HCT116 (cell line): ENCODE results near the gene PRCC. TPM values are rescaled to one million over a fixed set of nuclear protein-coding genes. Genes with fewer than 3 reads are reported as not detected.

Experiments used
- ATAC-seq: fragments of 200-7000 bp; cut with Tn5 transposase; 2 replicates; pipeline ENCODE4 v1.9.1; 2020; ENCODE audit warnings: mild to moderate bottlenecking, moderate library complexity
- BruUV-seq: library from RNA; stranded (reverse); fragments of 400-500 nt; replicated peaks from 2 replicates; lab custom pipeline; 2021; lab: Mats Ljungman, UMichigan
- CTCF ChIA-PET: fragments of 300-600 bp; sonication (Branson Sonifier 250); formaldehyde crosslinking; loops from one replicate; lab custom pipeline; 2021; ENCODE audit warnings: antibody characterized with exemption; lab: Charles Lee
- POLR2A ChIA-PET: fragments of 300-600, 350-600 bp; sonication (Branson Sonifier 250); formaldehyde crosslinking; loops from one replicate; lab custom pipeline; 2021; ENCODE audit warnings: antibody characterized with exemption; lab: Charles Lee
- RAD21 ChIA-PET, 2 experiments: fragments of 300-600 bp; sonication (Branson Sonifier 250); formaldehyde crosslinking; loops; one replicate each; lab custom pipeline; 2023; ENCODE audit warnings: low total read pairs in 2 of 2; ENCODE audit not compliant: uncharacterized antibody in 2 of 2, unreplicated experiment in 2 of 2, low non-redundant PET in 1 of 2; lab: Charles Lee
- DNase-seq: peaks from one replicate; pipeline ENCODE4 v3.0.0-alpha.2; 2010; ENCODE audit warnings: low read depth, low spot score
- H2AFZ ChIP-seq: fragments of 200-600 bp; shearing (Covaris generic), sonication (generic); 2 replicates; pipeline ENCODE4 v1.6.1; 2017; ENCODE audit warnings: low read depth, mixed run types, mixed read lengths, antibody characterized with exemption, low read length; ENCODE audit not compliant: poor library complexity, severe bottlenecking
- H3K27ac ChIP-seq: 2 replicates; pipeline ENCODE4 v1.5.1; 2012; ENCODE audit warnings: low read depth, low read length
- H3K27me3 ChIP-seq: fragments of 200-600 bp; sonication (generic); 2 replicates; pipeline ENCODE4 v1.6.1; 2016; ENCODE audit warnings: mixed run types, low read length, mixed read lengths; ENCODE audit not compliant: insufficient read depth
- H3K36me3 ChIP-seq, 2 experiments: fragments of 200-500 bp in 1 of 2; fragments of 200-600 bp in 1 of 2; sonication (Bioruptor generic) in 1 of 2; sonication (generic) in 1 of 2; 2 replicates each; pipeline versions ENCODE4 v1.5.1 to v1.6.1; 2014 to 2016; ENCODE audit warnings: low read length in 2 of 2, inconsistent platforms in 1 of 2, mixed read lengths in 1 of 2, mixed run types in 1 of 2; ENCODE audit not compliant: insufficient read depth in 2 of 2, control insufficient read depth in 1 of 2
- H3K4me1 ChIP-seq, 2 experiments: fragments of 200-600 bp in 1 of 2; sonication (generic) in 1 of 2; 2 replicates each; pipeline versions ENCODE4 v1.5.1 to v1.6.1; 2012 to 2017; ENCODE audit warnings: low read length in 2 of 2, inconsistent platforms in 1 of 2, mild to moderate bottlenecking in 1 of 2, mixed read lengths in 1 of 2, mixed run types in 1 of 2, moderate library complexity in 1 of 2; ENCODE audit not compliant: insufficient read depth in 2 of 2, control insufficient read depth in 1 of 2
- H3K4me2 ChIP-seq: fragments of 200-600 bp; sonication (generic); 2 replicates; pipeline ENCODE4 v1.6.1; 2017; ENCODE audit warnings: mixed run types, low read length, mixed read lengths
- H3K4me3 ChIP-seq, 2 experiments: fragments of 200-600 bp in 1 of 2; sonication (generic) in 1 of 2; replicated peaks in 1 of 2; 2 replicates each; pipeline ENCODE4 v1.5.1; 2011 to 2016; ENCODE audit warnings: low read length in 2 of 2, control low read depth in 1 of 2, low read depth in 1 of 2, mild to moderate bottlenecking in 1 of 2, mixed read lengths in 1 of 2, mixed run types in 1 of 2
- H3K79me2 ChIP-seq: fragments of 200-600 bp; sonication (generic); 2 replicates; pipeline ENCODE4 v1.6.1; 2017; ENCODE audit warnings: mild to moderate bottlenecking, mixed run types, low read length, moderate library complexity, mixed read lengths; ENCODE audit not compliant: insufficient read depth
- H3K9ac ChIP-seq: fragments of 200-600 bp; sonication (generic); 2 replicates; pipeline ENCODE4 v1.6.1; 2016; ENCODE audit warnings: low read length, mixed read lengths
- H3K9me2 ChIP-seq: fragments of 200-600 bp; sonication (generic), shearing (Covaris generic); 2 replicates; pipeline ENCODE4 v1.6.1; 2017; ENCODE audit warnings: mixed run types, mild to moderate bottlenecking, moderate library complexity; ENCODE audit not compliant: insufficient read depth
- H3K9me3 ChIP-seq, 2 experiments: fragments of 200-500 bp in 1 of 2; fragments of 200-600 bp in 1 of 2; sonication (Bioruptor generic) in 1 of 2; sonication (generic) in 1 of 2; 2 replicates each; pipeline ENCODE4 v1.6.1; 2014 to 2017; ENCODE audit warnings: low read length in 2 of 2, mixed read lengths in 2 of 2, inconsistent platforms in 1 of 2, low read depth in 1 of 2, mild to moderate bottlenecking in 1 of 2, mixed run types in 1 of 2, moderate library complexity in 1 of 2; ENCODE audit not compliant: control insufficient read depth in 1 of 2, insufficient read depth in 1 of 2
- H4K20me1 ChIP-seq: fragments of 200-600 bp; sonication (generic), shearing (Covaris generic); 2 replicates; pipeline ENCODE4 v1.6.1; 2017; ENCODE audit warnings: mixed run types, mild to moderate bottlenecking, moderate library complexity; ENCODE audit not compliant: insufficient read depth
- EGR1 ChIP-seq: IDR thresholded peaks from 2 replicates; pipeline ENCODE4 v1.6.1; 2012; ENCODE audit warnings: low read depth
- POLR2AphosphoS5 ChIP-seq: IDR thresholded peaks from 2 replicates; pipeline ENCODE4 v1.6.1; 2011; ENCODE audit warnings: mild to moderate bottlenecking, low read depth, low read length, moderate library complexity
- ZFX ChIP-seq: fragments of 450-650 bp; IDR thresholded peaks from 2 replicates; pipeline ENCODE4 v1.6.1; 2017
- ZNF274 ChIP-seq: fragments of 200-500 bp; sonication (Bioruptor generic); IDR thresholded peaks from 2 replicates; pipeline ENCODE4 v1.6.1; 2014; ENCODE audit warnings: mild to moderate bottlenecking, low read depth, low read length, inconsistent platforms
- intact Hi-C: fragments of 100-400 bp; cut with micrococcal nuclease; formaldehyde crosslinking; loops from 2 replicates; pipeline ENCODE4 v1.10.0; 2022
- total RNA-seq: library from RNA; stranded (reverse); gene quantifications from one replicate; pipeline ENCODE4 v1.2.1, GENCODE V29; 2021; ENCODE audit not compliant: unreplicated experiment

Gene PRCC
- total RNA-seq, 1 experiment from 2014 or later = 78.1 TPM

DNA sequence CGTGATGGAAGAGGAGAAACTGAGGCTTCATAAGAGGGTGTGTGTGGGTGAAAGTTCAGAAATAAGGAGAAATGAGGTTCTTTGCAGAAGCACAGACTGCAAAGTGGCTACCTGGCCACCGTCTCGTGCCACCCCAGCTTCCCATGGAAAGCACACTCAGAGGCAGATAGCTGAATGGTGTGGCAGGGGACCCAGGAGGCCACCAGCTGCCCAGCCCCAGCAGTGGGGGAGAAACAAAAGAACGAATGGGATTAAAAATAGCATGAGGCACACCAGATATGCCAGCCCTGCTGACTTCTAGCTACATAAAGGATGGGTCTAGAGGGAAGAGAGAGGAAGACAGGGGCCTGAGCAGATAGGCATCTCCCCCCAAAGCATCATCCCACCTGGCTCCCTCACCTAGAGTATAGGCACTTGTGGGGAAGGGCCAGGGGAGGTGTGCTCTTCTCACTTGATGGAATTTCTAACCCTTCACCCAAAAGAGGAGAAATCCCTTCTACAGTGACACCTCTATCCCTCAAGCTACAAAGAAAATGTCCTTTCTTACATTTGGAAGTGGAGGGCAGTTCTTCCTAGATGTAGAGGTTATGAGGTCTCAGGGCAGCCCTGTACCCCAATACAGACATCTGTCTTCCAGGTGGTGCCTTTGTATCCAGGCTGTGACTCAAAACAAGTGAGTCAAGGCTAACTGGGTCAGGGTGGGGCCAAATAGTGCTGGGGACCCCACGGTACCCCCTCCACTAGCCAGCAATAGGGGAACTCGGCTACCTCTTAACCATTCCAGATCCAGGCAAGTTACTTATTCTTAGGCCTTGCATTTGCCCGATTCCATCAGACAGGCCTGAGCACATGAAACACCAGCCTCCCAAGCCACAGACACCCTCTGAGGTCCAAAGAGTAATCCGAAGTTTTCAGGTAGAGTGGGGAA lies 19.3 kb upstream of the PRCC start:
- Histone ChIP-seq H3K4me3 (peak overlapping the region; percentile 67 to 97), H2AFZ (no peak overlapping the region), H3K79me2 (peaks cover 93% of the 10 kb centered on the region), H3K9ac (peak overlapping the region; percentile 94), H3K4me1 (peaks cover 29 to 62% of the 10 kb centered on the region in 2 experiments), H4K20me1 (no peaks in the 10 kb centered on the region), H3K36me3 (peaks cover 10 to 21% of the 10 kb centered on the region in 2 experiments; a peak in 2 of 4 replicates), H3K9me3 (no peaks in the 10 kb centered on the region), H3K4me2 (peak overlapping the region; percentile 97), H3K27ac (peak overlapping the region; percentile 99), H3K9me2 (no peaks in the 10 kb centered on the region), H3K27me3 (no peaks in the 10 kb centered on the region)
- 0 out of 2 replicates have a peak, but pooled peaks have one; percentile 42 for TF ChIP-seq ZFX
- TF ChIP-seq ZNF274 = no peak
- ChIA-PET RAD21 (interaction anchor here in 1 of 2 experiments (1.0 kb wide), 1 partner anchor 20 kb away, joined by 3 read pairs; the partner anchor contains the start of genes ISG20L2 and METTL25B), POLR2A (interaction anchor here (1.0 to 1.5 kb wide), 3 partner anchors 19 to 59 kb away, joined by 3 to 7 read pairs (median 5); partner anchors contain the start of genes ISG20L2, METTL25B and PRCC), CTCF (interaction anchor here (1.5 to 1.8 kb wide), 3 partner anchors 19 to 58 kb away, joined by 4 to 12 read pairs (median 5); partner anchors contain the start of gene PRCC)
- no TSS peak for BruUV-seq
- ATAC-seq (no peak), DNase-seq (no peak)
- intact Hi-C loops = loop anchor here (1.0 to 10.0 kb wide), 2 partner anchors 19 to 243 kb away; partner anchors contain the start of genes MEF2D and PRCC

DNA sequence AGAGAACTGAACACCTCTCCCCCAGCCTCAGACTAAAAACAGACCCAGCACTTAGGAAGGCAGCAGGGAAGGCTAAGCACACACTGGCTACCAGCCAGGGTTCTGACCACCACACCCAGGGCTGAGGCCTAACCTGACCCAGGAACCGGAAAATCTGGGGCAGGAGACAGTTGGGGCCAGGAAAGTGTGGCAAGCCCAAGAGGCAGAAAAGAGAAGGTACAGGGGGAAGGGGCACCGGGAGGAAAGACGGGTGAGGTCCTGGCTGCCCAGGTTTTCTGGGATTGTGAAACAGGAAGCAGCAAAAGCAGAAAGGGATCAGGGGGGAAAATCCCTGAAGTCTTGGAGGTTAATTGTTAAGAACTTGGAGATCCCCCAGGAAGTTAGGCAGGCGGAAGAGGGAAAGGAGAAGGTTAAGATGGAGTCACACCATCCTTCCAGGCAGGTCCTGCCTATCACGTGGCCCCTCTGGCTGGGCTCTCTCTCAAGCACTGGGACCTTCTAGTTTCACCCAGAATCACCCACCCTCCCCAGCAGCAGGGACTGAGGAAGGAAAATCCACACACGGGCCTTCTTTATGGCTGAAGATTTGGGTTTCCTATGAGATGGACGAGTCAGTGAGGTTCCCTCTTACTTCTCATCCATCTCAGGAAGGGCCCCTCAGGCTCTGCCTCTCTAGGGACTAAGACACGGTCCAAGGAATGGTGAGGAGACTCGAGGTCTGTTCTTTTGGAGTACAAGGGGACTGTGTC lies 18.5 kb upstream of the PRCC start:
- RAD21 ChIA-PET = no interaction called here
- no TSS peak for BruUV-seq

More for the DNA sequence above, 18.5 kb upstream of the PRCC start:
- DNase-seq = no peak
- Histone ChIP-seq H4K20me1 (no peaks in the 10 kb centered on the region), H3K27me3 (no peaks in the 10 kb centered on the region), H3K9me2 (no peaks in the 10 kb centered on the region), H3K4me3 (peak overlapping the region; percentile 67 to 97), H3K9ac (peak overlapping the region; percentile 94), H3K27ac (peak overlapping the region; percentile 99), H3K79me2 (peaks cover 89% of the 10 kb centered on the region), H3K9me3 (no peaks in the 10 kb centered on the region), H3K4me2 (peak overlapping the region; percentile 97), H3K36me3 (peaks cover 6 to 16% of the 10 kb centered on the region in 2 experiments; a peak in 2 of 4 replicates), H2AFZ (no peak overlapping the region), H3K4me1 (peaks cover 29 to 66% of the 10 kb centered on the region in 2 experiments)
- intact Hi-C loops = loop anchor here (10.0 kb wide), 1 partner anchor 244 kb away; the partner anchor contains the start of gene MEF2D
- no peak for ATAC-seq
- ChIA-PET CTCF (interaction anchor here (1.8 kb wide), 1 partner anchor 18 kb away, joined by 5 read pairs; the partner anchor contains the start of gene PRCC), POLR2A (no interaction called here)
- no peak for TF ChIP-seq EGR1
- TF ChIP-seq POLR2AphosphoS5 = peak; percentile 59
